HEK293T (cell line): ENCODE data around the gene TCF12.

Source experiments
- CTCF ChIA-PET: fragments of 350-600 bp; formaldehyde crosslinking; extraction: SDS; loops from one replicate; lab custom pipeline; 2021; ENCODE audit warnings: antibody characterized with exemption, inconsistent platforms; lab: Yijun Ruan, JAX
- POLR2A ChIA-PET: fragments of 350-600 bp; formaldehyde crosslinking; extraction: SDS; loops from one replicate; lab custom pipeline; 2020; ENCODE audit warnings: antibody characterized with exemption, inconsistent platforms; lab: Yijun Ruan, JAX
- DNase-seq: peaks from one replicate; pipeline ENCODE4 v3.0.0; 2012; ENCODE audit warnings: mixed read lengths; ENCODE audit errors: extremely low spot score
- ARNT ChIP-seq: fragments of 450-650 bp; IDR thresholded peaks from 2 replicates; pipeline ENCODE4 v1.6.1; 2017; ENCODE audit warnings: mild to moderate bottlenecking
- BHLHE40 ChIP-seq: fragments of 450-650 bp; IDR thresholded peaks from 2 replicates; pipeline ENCODE4 v1.6.1; 2016; ENCODE audit warnings: mild to moderate bottlenecking, moderate library complexity, borderline replicate concordance
- CTBP1 ChIP-seq: fragments of 450-650 bp; IDR thresholded peaks from 2 replicates; pipeline ENCODE4 v1.6.1; 2016; ENCODE audit warnings: borderline replicate concordance
- ELF4 ChIP-seq: fragments of 450-650 bp; IDR thresholded peaks from 2 replicates; pipeline ENCODE4 v1.6.1; 2017; ENCODE audit warnings: antibody characterized with exemption
- FOXA1 ChIP-seq: fragments of 450-650 bp; IDR thresholded peaks from 2 replicates; pipeline ENCODE4 v1.6.1; 2016; ENCODE audit warnings: mild to moderate bottlenecking
- FOXK2 ChIP-seq: fragments of 450-650 bp; IDR thresholded peaks from 2 replicates; pipeline ENCODE4 v1.6.1; 2016; ENCODE audit warnings: mild to moderate bottlenecking
- FOXM1 ChIP-seq: fragments of 450-650 bp; IDR thresholded peaks from 2 replicates; pipeline ENCODE4 v1.6.1; 2017; ENCODE audit warnings: mild to moderate bottlenecking, borderline replicate concordance
- HDGF ChIP-seq: fragments of 450-650 bp; IDR thresholded peaks from 2 replicates; pipeline ENCODE4 v1.6.1; 2017; ENCODE audit warnings: antibody characterized with exemption, borderline replicate concordance
- L3MBTL2 ChIP-seq: fragments of 450-650 bp; conservative IDR thresholded peaks from 2 replicates; pipeline ENCODE4 v1.6.1; 2016; ENCODE audit warnings: mild to moderate bottlenecking
- LEF1 ChIP-seq: fragments of 450-650 bp; IDR thresholded peaks from 2 replicates; pipeline ENCODE4 v1.6.1; 2017; ENCODE audit warnings: mild to moderate bottlenecking, borderline replicate concordance
- NFRKB ChIP-seq: fragments of 450-650 bp; IDR thresholded peaks from 2 replicates; pipeline ENCODE4 v1.6.1; 2016; ENCODE audit warnings: mild to moderate bottlenecking, moderate library complexity
- PKNOX1 ChIP-seq: fragments of 450-650 bp; IDR thresholded peaks from 2 replicates; pipeline ENCODE4 v1.6.1; 2016
- SP1 ChIP-seq: fragments of 450-650 bp; IDR thresholded peaks from 2 replicates; pipeline ENCODE4 v1.6.1; 2017
- SUZ12 ChIP-seq: fragments of 450-650 bp; IDR thresholded peaks from 2 replicates; pipeline ENCODE4 v1.6.1; 2016; ENCODE audit warnings: mild to moderate bottlenecking
- TARDBP ChIP-seq: fragments of 450-650 bp; IDR thresholded peaks from 2 replicates; pipeline ENCODE4 v1.6.1; 2016
- ZNF384 ChIP-seq: fragments of 450-650 bp; IDR thresholded peaks from 2 replicates; pipeline ENCODE4 v1.6.1; 2016

The TCF12 gene

GRCh38 chr15:57183041-57183440, 264.6 kb downstream of the TCF12 start:
- POLR2A ChIA-PET, result no interaction called here
- CTCF ChIA-PET, result no interaction called here
- no peak for DNase-seq
- no peak for TF ChIP-seq ELF4
- no peak for TF ChIP-seq LEF1
- TF ChIP-seq NFRKB, result no peak
- TF ChIP-seq L3MBTL2, result no peak
- TF ChIP-seq FOXM1, result no peak
- TF ChIP-seq HDGF, result no peak
- no peak for TF ChIP-seq ZNF384
- TF ChIP-seq PKNOX1, result no peak
- TF ChIP-seq BHLHE40, result no peak
- TF ChIP-seq SUZ12, result no peak
- no peak for TF ChIP-seq ARNT
- no peak for TF ChIP-seq SP1
- TF ChIP-seq FOXA1, result no peak
- TF ChIP-seq CTBP1, result no peak
- TF ChIP-seq TARDBP, result no peak
- TF ChIP-seq FOXK2, result no peak

GRCh38 chr15:57183614-57184344, 265.3 kb downstream of the TCF12 start:
- no peak for DNase-seq

DNA sequence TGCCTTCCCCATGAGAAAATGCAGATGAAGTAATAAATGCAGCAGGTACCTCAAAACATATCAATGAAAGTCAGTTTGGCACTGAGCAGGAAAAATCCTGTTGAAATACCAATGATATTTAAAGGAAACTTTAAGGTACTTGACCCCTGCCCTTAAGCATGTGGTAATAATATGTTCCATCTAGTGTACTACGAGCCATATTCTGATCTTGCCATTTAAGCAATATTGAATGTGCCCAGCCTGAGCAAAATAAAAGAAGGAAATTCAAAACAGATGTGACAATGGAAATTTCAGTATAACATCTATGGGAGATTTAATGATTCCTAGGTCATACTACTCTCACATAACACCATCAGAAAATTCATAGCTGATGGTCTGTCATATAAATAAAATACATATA, 266.1 kb downstream of the TCF12 start:
- DNase-seq, result no peak
- TF ChIP-seq L3MBTL2 (no peak), HDGF (no peak), SP1 (no peak), PKNOX1 (no peak), FOXA1 (no peak), ZNF384 (no peak), LEF1 (no peak)
- CTCF ChIA-PET, result no interaction called here
- POLR2A ChIA-PET, result no interaction called here

More at GRCh38 chr15:57183614-57184344, 265.3 kb downstream of the TCF12 start:
- POLR2A ChIA-PET, result no interaction called here
- CTCF ChIA-PET, result no interaction called here
- TF ChIP-seq HDGF (no peak), LEF1 (no peak), ZNF384 (no peak), CTBP1 (no peak), PKNOX1 (no peak), BHLHE40 (no peak), ELF4 (no peak), ARNT (no peak), FOXK2 (no peak), NFRKB (no peak), TARDBP (no peak), SP1 (no peak), FOXM1 (no peak), FOXA1 (no peak), SUZ12 (no peak)

DNA sequence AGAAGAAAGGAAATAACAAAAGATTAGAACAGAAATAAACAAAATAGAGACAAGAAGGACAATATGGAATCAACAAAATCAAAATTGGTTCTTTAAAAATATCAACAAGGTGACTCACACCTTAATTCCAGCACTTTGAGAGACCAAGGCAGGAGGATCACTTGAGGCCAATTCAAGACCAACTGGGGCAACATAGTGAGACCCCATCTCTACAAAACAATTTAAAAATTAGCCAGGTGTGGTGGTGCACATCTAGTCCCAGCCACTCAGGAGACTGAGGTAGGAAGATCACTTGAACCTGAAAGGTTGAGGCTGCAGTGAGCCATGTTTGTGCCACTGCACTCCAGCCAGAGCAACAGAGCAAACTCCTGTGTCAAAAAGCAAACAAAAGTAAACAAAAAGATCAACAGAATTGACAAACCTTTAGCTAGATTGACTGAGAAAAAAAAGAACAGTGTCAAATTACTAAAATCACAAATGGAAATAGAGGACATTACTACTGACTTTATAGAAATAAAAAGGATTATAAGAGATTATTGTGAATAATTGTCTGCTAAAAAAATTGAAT, 267.1 kb downstream of the TCF12 start:
- CTCF ChIA-PET, result no interaction called here
- no peak for TF ChIP-seq LEF1
- no peak for TF ChIP-seq ARNT
- TF ChIP-seq ZNF384, result no peak
- no peak for TF ChIP-seq HDGF
- no peak for TF ChIP-seq SP1
- no peak for TF ChIP-seq FOXA1
- TF ChIP-seq BHLHE40, result no peak
- no peak for TF ChIP-seq ELF4
- no peak for TF ChIP-seq PKNOX1
- no peak for TF ChIP-seq NFRKB
- no peak for TF ChIP-seq FOXK2
- TF ChIP-seq TARDBP, result no peak
- TF ChIP-seq L3MBTL2, result no peak
- no peak for TF ChIP-seq CTBP1
- DNase-seq, result no peak
- POLR2A ChIA-PET, result no interaction called here

- ChIA-PET CTCF (no interaction called here), POLR2A (no interaction called here)
- TF ChIP-seq LEF1 (no peak), TARDBP (no peak), PKNOX1 (no peak), HDGF (no peak), L3MBTL2 (no peak)
- no peak for DNase-seq
Measured at GRCh38 chr15:57189466-57189865, 271.0 kb downstream of the TCF12 start.
